IPS-20b (cell line): ENCODE measurements around the gene SH3PXD2A.

Source experiments
- H3K27ac ChIP-seq: one replicate; pipeline ENCODE4 v1.5.1; 2013; ENCODE audit warnings: low read length
- H3K27me3 ChIP-seq: 2 replicates; pipeline ENCODE4 v1.6.1; 2013; ENCODE audit warnings: mild to moderate bottlenecking, low read length, inconsistent platforms; ENCODE audit not compliant: insufficient read depth
- H3K36me3 ChIP-seq: 2 replicates; pipeline ENCODE4 v1.6.1; 2013; ENCODE audit warnings: low read depth, mild to moderate bottlenecking, inconsistent platforms, low read length, moderate library complexity; ENCODE audit not compliant: insufficient read depth
- H3K4me1 ChIP-seq: 2 replicates; pipeline ENCODE4 v1.6.1; 2013; ENCODE audit warnings: mild to moderate bottlenecking, control low read depth, inconsistent platforms, low read length, moderate library complexity; ENCODE audit not compliant: insufficient read depth
- H3K4me3 ChIP-seq: 2 replicates; pipeline ENCODE4 v1.5.1; 2013; ENCODE audit warnings: mild to moderate bottlenecking, low read length, inconsistent platforms
- H3K9ac ChIP-seq: 2 replicates; pipeline ENCODE4 v1.6.1; 2013; ENCODE audit warnings: low read depth, mild to moderate bottlenecking, inconsistent platforms, low read length, moderate library complexity
- H3K9me3 ChIP-seq: 2 replicates; pipeline ENCODE4 v1.6.1; 2013; ENCODE audit warnings: mild to moderate bottlenecking, low read depth, low read length, inconsistent platforms; ENCODE audit not compliant: insufficient read depth

SH3PXD2A gene

GRCh38 chr10:103697787-103698186 lies 157.6 kb downstream of the SH3PXD2A start:
- Histone ChIP-seq H3K4me1 (peaks cover 20% of the 10 kb centered on the region; the same call in 1 of the 2 replicates), H3K9ac (no peak overlapping the region), H3K27ac (no peak overlapping the region), H3K9me3 (no peaks in the 10 kb centered on the region; the same call in 1 of the 2 replicates), H3K27me3 (peaks cover 33% of the 10 kb centered on the region), H3K36me3 (no peaks in the 10 kb centered on the region), H3K4me3 (no peak overlapping the region)

DNA sequence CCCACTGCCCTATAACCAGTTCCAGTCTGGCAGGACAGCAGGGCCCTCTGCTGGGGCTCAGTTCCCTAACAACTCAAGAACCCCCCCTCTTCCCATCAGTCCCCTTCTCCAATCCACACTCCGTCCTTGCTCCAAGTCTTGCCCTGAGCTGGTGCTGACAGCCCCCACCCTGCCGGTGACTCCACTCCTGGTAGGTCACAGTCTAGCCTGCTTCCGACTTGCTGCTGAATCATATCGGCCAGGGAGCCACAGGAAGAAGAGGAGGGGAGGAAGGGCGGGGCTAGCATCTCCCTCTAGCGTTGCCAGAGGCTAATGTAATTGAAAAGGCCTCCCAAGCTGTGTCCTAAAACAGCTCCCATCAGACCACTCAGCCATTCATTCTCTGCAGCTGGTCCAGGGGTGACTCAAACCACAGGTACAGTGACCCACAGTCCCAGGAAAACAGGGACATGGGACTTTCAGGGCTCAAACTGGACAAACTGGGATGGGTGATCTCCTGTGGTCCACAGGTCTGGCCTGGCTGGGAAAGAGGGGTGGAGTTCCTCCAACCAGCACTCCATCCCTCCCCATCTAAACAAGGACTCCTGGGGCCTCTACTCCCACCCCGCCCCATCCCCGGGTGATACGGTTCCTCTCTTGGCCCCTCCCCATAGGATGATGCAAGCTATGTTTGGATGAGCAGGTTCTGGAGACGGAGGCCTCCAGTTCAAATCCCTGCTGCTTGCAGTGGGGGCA lies 158.8 kb downstream of the SH3PXD2A start:
- Histone ChIP-seq H3K27ac (no peak overlapping the region), H3K36me3 (no peaks in the 10 kb centered on the region), H3K9ac (peak overlapping the region; percentile 24; the same call in 1 of the 2 replicates), H3K9me3 (no peaks in the 10 kb centered on the region; the same call in 1 of the 2 replicates), H3K27me3 (peaks cover 45% of the 10 kb centered on the region), H3K4me1 (peaks cover 20% of the 10 kb centered on the region; the same call in 1 of the 2 replicates), H3K4me3 (no peak overlapping the region; the same call in 1 of the 2 replicates)

GRCh38 chr10:103696094-103696410 lies 159.3 kb downstream of the SH3PXD2A start:
- Histone ChIP-seq H3K27me3 (peaks cover 50% of the 10 kb centered on the region), H3K36me3 (no peaks in the 10 kb centered on the region), H3K4me3 (no peak overlapping the region), H3K27ac (no peak overlapping the region), H3K9ac (no peak overlapping the region), H3K9me3 (no peaks in the 10 kb centered on the region), H3K4me1 (peaks cover 20% of the 10 kb centered on the region; the same call in 1 of the 2 replicates)

DNA sequence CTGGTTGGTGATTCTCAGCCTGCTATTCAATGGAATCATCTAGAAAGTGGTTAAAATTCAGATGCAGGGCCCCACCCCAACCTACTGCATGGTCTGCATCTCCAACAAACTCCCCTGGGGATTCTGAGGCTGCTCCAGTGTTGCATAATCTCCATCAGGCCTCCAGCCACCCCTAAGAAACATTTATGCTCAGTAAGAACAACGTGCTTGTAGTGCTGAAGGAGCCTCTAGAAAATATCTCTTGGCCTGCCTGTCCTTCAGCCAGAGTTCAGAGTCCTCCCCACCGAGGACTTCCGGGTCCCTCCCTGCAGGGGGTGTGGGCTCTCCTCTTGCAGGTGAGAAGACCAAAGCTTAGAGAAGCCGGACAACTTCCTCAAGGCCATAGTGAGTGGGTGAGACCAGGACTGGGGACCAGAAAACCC lies 159.8 kb downstream of the SH3PXD2A start:
- Histone ChIP-seq H3K4me1 (peaks cover 20% of the 10 kb centered on the region; the same call in 1 of the 2 replicates), H3K36me3 (no peaks in the 10 kb centered on the region), H3K27ac (no peak overlapping the region), H3K9me3 (no peaks in the 10 kb centered on the region), H3K9ac (no peak overlapping the region), H3K27me3 (peaks cover 55% of the 10 kb centered on the region), H3K4me3 (no peak overlapping the region)

GRCh38 chr10:103693812-103694205 lies 161.6 kb downstream of the SH3PXD2A start:
- H3K4me3 ChIP-seq: peak overlapping the region; percentile 70

GRCh38 chr10:103692952-103693811 lies 162.2 kb downstream of the SH3PXD2A start:
- H3K4me3 ChIP-seq: peak overlapping the region; percentile 74
- no peaks in the 10 kb centered on the region for H3K36me3 ChIP-seq
- H3K27ac ChIP-seq: no peak overlapping the region
- peaks cover 64% of the 10 kb centered on the region for H3K27me3 ChIP-seq
- no peak overlapping the region for H3K9ac ChIP-seq
- H3K9me3 ChIP-seq: no peaks in the 10 kb centered on the region
- H3K4me1 ChIP-seq: peaks cover 20% of the 10 kb centered on the region; the same call in 1 of the 2 replicates

More at GRCh38 chr10:103693812-103694205, 161.6 kb downstream of the SH3PXD2A start:
- Histone ChIP-seq H3K27ac (no peak overlapping the region), H3K9ac (no peak overlapping the region), H3K9me3 (no peaks in the 10 kb centered on the region), H3K27me3 (peaks cover 64% of the 10 kb centered on the region), H3K36me3 (no peaks in the 10 kb centered on the region), H3K4me1 (peaks cover 20% of the 10 kb centered on the region; the same call in 1 of the 2 replicates)

DNA sequence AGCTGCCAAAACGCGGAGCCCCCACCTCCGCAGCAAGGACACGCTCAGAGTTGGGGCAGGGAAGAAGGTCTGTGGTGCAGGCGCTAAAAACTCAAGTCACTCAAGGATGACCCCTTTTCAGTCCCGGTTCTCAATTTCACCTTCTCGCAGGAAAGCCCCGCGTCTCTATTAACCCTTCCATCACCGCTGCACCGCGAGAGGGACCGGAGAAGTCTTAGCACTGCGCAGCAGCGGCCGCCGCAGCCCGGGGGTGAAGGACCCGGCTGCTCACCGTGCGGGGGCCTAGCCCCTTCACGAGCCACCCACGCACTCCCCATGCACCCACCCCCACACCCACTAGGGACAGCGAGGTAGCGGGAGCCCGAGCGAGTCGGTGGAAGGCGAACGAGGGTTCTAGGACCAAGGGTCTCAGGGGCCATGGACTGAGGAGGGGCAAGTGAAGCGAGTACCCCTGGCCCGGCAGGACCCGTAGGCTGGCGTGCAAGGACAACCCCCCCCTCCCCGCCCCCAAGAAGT lies 162.9 kb downstream of the SH3PXD2A start:
- H3K27me3 ChIP-seq: peaks cover 64% of the 10 kb centered on the region
- peaks cover 20% of the 10 kb centered on the region; the same call in 1 of the 2 replicates for H3K4me1 ChIP-seq
- H3K36me3 ChIP-seq: no peaks in the 10 kb centered on the region
- peak overlapping the region; percentile 74 for H3K4me3 ChIP-seq
- H3K9ac ChIP-seq: no peak overlapping the region
- no peaks in the 10 kb centered on the region for H3K9me3 ChIP-seq
- no peak overlapping the region for H3K27ac ChIP-seq

DNA sequence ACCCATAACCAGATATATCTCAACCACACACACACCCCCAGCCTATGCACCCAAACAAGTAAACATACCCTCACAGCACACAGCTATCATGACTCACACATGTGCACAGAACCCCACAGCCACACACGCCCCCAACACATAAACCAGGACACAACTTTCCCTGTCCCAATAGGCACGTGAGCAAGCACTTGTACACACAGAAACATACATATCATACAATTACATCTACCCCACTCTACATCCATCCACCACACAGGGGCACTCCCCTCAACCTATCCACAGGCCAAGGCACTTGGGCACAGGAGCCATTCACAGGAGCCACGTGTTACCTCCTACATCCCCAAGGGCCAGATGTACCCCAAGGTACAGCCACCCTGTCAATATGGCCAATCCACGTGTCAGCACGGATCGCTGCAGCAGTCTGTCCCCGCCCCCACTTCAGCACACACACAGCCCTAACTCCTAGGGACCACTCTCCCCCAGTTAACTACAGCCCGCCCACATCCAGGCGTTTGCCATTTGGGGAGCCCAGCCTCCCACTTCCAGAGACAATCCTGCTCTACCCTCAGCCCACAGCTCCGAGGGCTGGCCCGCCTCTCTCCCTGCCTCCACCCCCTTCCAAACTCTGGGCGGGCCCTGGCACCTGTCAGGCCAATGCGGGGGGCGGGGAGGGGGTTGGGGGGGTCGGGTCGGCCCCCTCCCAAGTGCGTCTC lies 163.5 kb downstream of the SH3PXD2A start:
- Histone ChIP-seq H3K4me3 (peak overlapping the region; percentile 33; the same call in 1 of the 2 replicates), H3K36me3 (no peaks in the 10 kb centered on the region), H3K4me1 (peaks cover 15% of the 10 kb centered on the region; the same call in 1 of the 2 replicates), H3K9me3 (no peaks in the 10 kb centered on the region), H3K27ac (no peak overlapping the region), H3K27me3 (peaks cover 64% of the 10 kb centered on the region), H3K9ac (no peak overlapping the region)

GRCh38 chr10:103691267-103691666 lies 164.1 kb downstream of the SH3PXD2A start:
- Histone ChIP-seq H3K4me3 (no peak overlapping the region), H3K36me3 (no peaks in the 10 kb centered on the region), H3K27me3 (peaks cover 64% of the 10 kb centered on the region), H3K27ac (no peak overlapping the region), H3K9ac (no peak overlapping the region), H3K9me3 (no peaks in the 10 kb centered on the region), H3K4me1 (peaks cover 11% of the 10 kb centered on the region; the same call in 1 of the 2 replicates)

- H3K9ac ChIP-seq: no peak overlapping the region
- H3K27me3 ChIP-seq: peaks cover 55% of the 10 kb centered on the region
- no peaks in the 10 kb centered on the region for H3K9me3 ChIP-seq
- no peak overlapping the region for H3K4me3 ChIP-seq
- H3K4me1 ChIP-seq: peaks cover 9% of the 10 kb centered on the region; the same call in 1 of the 2 replicates
- H3K36me3 ChIP-seq: no peaks in the 10 kb centered on the region
- H3K27ac ChIP-seq: no peak overlapping the region
Observed at GRCh38 chr10:103690281-103690680, 165.1 kb downstream of the SH3PXD2A start.

DNA sequence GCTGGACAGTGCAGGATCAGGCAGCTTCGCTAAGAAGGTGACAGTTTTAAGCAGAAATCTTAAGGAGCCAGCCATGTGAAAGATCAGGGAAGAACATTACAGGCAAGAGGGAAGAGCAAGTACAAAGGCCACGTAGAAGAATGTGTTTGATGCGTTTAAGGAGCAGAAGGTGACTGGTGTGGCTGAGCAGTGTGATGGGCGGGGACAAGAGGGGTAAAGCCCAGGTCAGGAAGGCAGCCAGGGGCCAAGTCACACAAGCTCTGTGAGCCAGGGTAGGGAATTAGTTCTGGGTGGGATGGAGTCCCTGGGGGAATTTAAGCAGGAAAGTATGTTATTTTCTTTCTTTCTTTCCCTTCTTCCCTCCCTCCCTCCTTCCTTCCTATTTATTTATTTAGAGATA lies 166.9 kb downstream of the SH3PXD2A start:
- H3K4me1 ChIP-seq: peaks cover 6% of the 10 kb centered on the region; the same call in 1 of the 2 replicates
- H3K36me3 ChIP-seq: no peaks in the 10 kb centered on the region
- peaks cover 37% of the 10 kb centered on the region for H3K27me3 ChIP-seq
- H3K9ac ChIP-seq: no peak overlapping the region
- no peak overlapping the region for H3K27ac ChIP-seq
- no peaks in the 10 kb centered on the region for H3K9me3 ChIP-seq
- no peak overlapping the region for H3K4me3 ChIP-seq
